ENCODE data around the gene ATG16L1. TPM values are rescaled to one million over a fixed set of nuclear protein-coding genes. Genes with fewer than 3 reads are reported as not detected.
A peak's percentile ranks its signal among the peaks of the same experiment; 100 is the strongest.

The ATG16L1 gene
- total and polyA plus RNA-seq, 2 donors (not counting 1 experiment from before 2014, with no cell fraction given) = 23.7 to 33.7 TPM

DNA sequence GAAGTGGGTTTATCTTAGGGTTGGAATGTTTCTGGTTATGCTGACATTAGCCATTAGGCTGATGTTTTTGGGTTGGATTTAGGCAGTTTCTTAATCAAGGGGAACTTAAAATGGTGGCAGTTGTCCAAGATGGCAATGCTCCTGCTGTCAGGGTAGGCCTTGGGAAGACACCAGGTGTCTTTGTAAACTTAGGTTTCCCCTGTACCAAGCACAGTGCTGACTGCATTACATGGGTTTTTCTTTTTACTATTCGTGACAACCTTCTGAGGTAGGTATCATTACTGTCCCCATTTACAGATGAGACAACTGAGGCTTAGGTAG is 528 bp upstream of the ATG16L1 start:
- Histone ChIP-seq H4K20me1 (ENCODE audit: control insufficient read depth, extremely low read depth, insufficient read depth, low read length) (no peaks in the 10 kb centered on the region), H3K9ac (ENCODE audit: insufficient read depth, low read length) (peak overlapping the region; percentile 33), H3K27me3 (ENCODE audit: control insufficient read depth, insufficient read depth, low read length) (no peaks in the 10 kb centered on the region), H3K79me2 (ENCODE audit: control insufficient read depth, insufficient read depth, low read length) (peaks cover 37% of the 10 kb centered on the region), H3K9me3 (ENCODE audit: control insufficient read depth, insufficient read depth, low read depth, low read length) (no peaks in the 10 kb centered on the region), H3K27ac (ENCODE audit: insufficient read depth, low read length) (peak overlapping the region; percentile 63), H3K4me2 (ENCODE audit: extremely low read depth, insufficient read depth, low read length) (peak overlapping the region; percentile 74), H3K36me3 (ENCODE audit: control insufficient read depth, insufficient read depth, low read length) (no peaks in the 10 kb centered on the region), H3K4me3 (replicated peaks in 1 of 4; ENCODE audit: control extremely low read depth in 1 of 4, insufficient read depth in 1 of 4, low read depth in 3 of 4, low read length in 4 of 4) (peak overlapping the region in 3 of 4 experiments; percentile 33 to 87 (median 78)), H3K4me1 (ENCODE audit: control insufficient read depth, extremely low read depth, insufficient read depth, low read length) (no peaks in the 10 kb centered on the region), H2AFZ (ENCODE audit: low read length) (peak overlapping the region; percentile 79)
- no peak for DNase-seq (ENCODE audit: low read depth in 2 of 2)
- no peak for TF ChIP-seq CTCF (conservative IDR thresholded peaks at IDR 0.05 in 1 of 2, IDR thresholded peaks at IDR 0.05 in 1 of 2; ENCODE audit: low read depth in 1 of 2, low read length in 2 of 2)
- no peak for TF ChIP-seq EZH2 (IDR thresholded peaks at IDR 0.05; ENCODE audit: low read length, missing control alignments)

DNA sequence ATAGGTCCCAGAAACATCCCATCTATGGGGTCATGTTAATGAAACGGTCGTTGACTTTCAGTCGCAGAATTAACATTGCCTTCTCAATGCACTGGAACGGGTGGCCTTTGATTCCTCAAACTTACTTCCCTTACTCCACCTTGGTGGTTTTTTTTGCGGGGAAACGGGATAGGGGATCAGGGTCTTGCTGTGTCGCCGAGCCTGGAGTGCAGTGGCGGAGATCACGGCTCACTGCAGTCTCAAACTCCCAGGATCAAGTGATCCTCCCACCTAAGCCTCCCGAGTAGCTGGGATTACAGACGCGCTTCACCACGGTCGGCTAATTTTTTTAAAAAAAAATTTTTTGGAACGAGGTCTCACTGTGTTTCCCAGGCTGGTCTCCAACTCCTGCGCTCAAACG is 754 bp downstream of the ATG16L1 start:
- H4K20me1 ChIP-seq (ENCODE audit: control insufficient read depth, extremely low read depth, insufficient read depth, low read length) = no peaks in the 10 kb centered on the region
- H3K9ac ChIP-seq (ENCODE audit: insufficient read depth, low read length) = peak overlapping the region; percentile 87
- peak overlapping the region; percentile 91 for H2AFZ ChIP-seq (ENCODE audit: low read length)
- H3K27ac ChIP-seq (ENCODE audit: insufficient read depth, low read length) = peak overlapping the region; percentile 73
- peaks cover 37% of the 10 kb centered on the region for H3K79me2 ChIP-seq (ENCODE audit: control insufficient read depth, insufficient read depth, low read length)
- DNase-seq (ENCODE audit: low read depth in 2 of 2) = no peak
- H3K27me3 ChIP-seq (ENCODE audit: control insufficient read depth, insufficient read depth, low read length) = no peaks in the 10 kb centered on the region
- H3K9me3 ChIP-seq (ENCODE audit: control insufficient read depth, insufficient read depth, low read depth, low read length) = no peaks in the 10 kb centered on the region
- no peak for TF ChIP-seq CTCF (conservative IDR thresholded peaks at IDR 0.05 in 1 of 2, IDR thresholded peaks at IDR 0.05 in 1 of 2; ENCODE audit: low read depth in 1 of 2, low read length in 2 of 2)
- TF ChIP-seq EZH2 (IDR thresholded peaks at IDR 0.05; ENCODE audit: low read length, missing control alignments) = no peak
- H3K4me1 ChIP-seq (ENCODE audit: control insufficient read depth, extremely low read depth, insufficient read depth, low read length) = no peaks in the 10 kb centered on the region
- H3K4me2 ChIP-seq (ENCODE audit: extremely low read depth, insufficient read depth, low read length) = peak overlapping the region; percentile 81
- H3K36me3 ChIP-seq (ENCODE audit: control insufficient read depth, insufficient read depth, low read length) = peaks cover 2% of the 10 kb centered on the region
- H3K4me3 ChIP-seq (replicated peaks in 1 of 4; ENCODE audit: control extremely low read depth in 1 of 4, insufficient read depth in 1 of 4, low read depth in 3 of 4, low read length in 4 of 4) = peak overlapping the region; percentile 78 to 95 (median 90)

- no peak overlapping the region for H3K9ac ChIP-seq (ENCODE audit: insufficient read depth, low read length)
- no peak for DNase-seq (ENCODE audit: low read depth in 2 of 2)
- H2AFZ ChIP-seq (ENCODE audit: low read length) = no peak overlapping the region
- no peak overlapping the region for H3K27ac ChIP-seq (ENCODE audit: insufficient read depth, low read length)
- H3K4me2 ChIP-seq (ENCODE audit: extremely low read depth, insufficient read depth, low read length) = no peak overlapping the region
- H3K79me2 ChIP-seq (ENCODE audit: control insufficient read depth, insufficient read depth, low read length) = peaks cover 38% of the 10 kb centered on the region
- no peak overlapping the region for H3K4me3 ChIP-seq (replicated peaks in 1 of 4; ENCODE audit: control extremely low read depth in 1 of 4, insufficient read depth in 1 of 4, low read depth in 3 of 4, low read length in 4 of 4)
- H3K36me3 ChIP-seq (ENCODE audit: control insufficient read depth, insufficient read depth, low read length) = peaks cover 2% of the 10 kb centered on the region
- no peaks in the 10 kb centered on the region for H4K20me1 ChIP-seq (ENCODE audit: control insufficient read depth, extremely low read depth, insufficient read depth, low read length)
- TF ChIP-seq CTCF (conservative IDR thresholded peaks at IDR 0.05 in 1 of 2, IDR thresholded peaks at IDR 0.05 in 1 of 2; ENCODE audit: low read depth in 1 of 2, low read length in 2 of 2) (no peak), EZH2 (IDR thresholded peaks at IDR 0.05; ENCODE audit: low read length, missing control alignments) (no peak)
- no peaks in the 10 kb centered on the region for H3K4me1 ChIP-seq (ENCODE audit: control insufficient read depth, extremely low read depth, insufficient read depth, low read length)
- no peaks in the 10 kb centered on the region for H3K27me3 ChIP-seq (ENCODE audit: control insufficient read depth, insufficient read depth, low read length)
- H3K9me3 ChIP-seq (ENCODE audit: control insufficient read depth, insufficient read depth, low read depth, low read length) = no peaks in the 10 kb centered on the region
These were observed 3.7 kb downstream of the ATG16L1 start for GRCh38 chr2:233255151-233255550.

Data from fibroblast of lung (primary cell).